Activated B cell treated with CpG ODN at 0.5 μM for 24 hours (primary cell): Measurements from ENCODE around the gene KRT75. TPM values are rescaled to one million over a fixed set of nuclear protein-coding genes. Genes with fewer than 3 reads are reported as not detected.

Source experiments
- ATAC-seq: fragments of 200-7000 bp; cut with Tn5 transposase; one replicate; pipeline ENCODE4 v1.10.0; 2021; ENCODE audit warnings: low read depth, mild to moderate bottlenecking, moderate library complexity
- CTCF ChIA-PET: fragments of 350-600 bp; sonication (Branson Sonifier 250); formaldehyde crosslinking; loops from one replicate; lab custom pipeline; 2021; ENCODE audit warnings: antibody characterized with exemption; lab: Charles Lee
- POLR2A ChIA-PET: fragments of 350-600 bp; sonication (Branson Sonifier 250); formaldehyde crosslinking; loops from one replicate; lab custom pipeline; 2021; ENCODE audit warnings: antibody characterized with exemption; lab: Charles Lee
- DNase-seq: peaks from one replicate; pipeline ENCODE4 v3.0.0; 2022
- H3K27ac Mint-ChIP-seq: one replicate; pipeline ENCODE4 v1.8.0; 2020; ENCODE audit warnings: mixed read lengths
- H3K27me3 Mint-ChIP-seq: one replicate; pipeline ENCODE4 v1.8.0; 2021; ENCODE audit warnings: mixed read lengths
- H3K36me3 Mint-ChIP-seq: one replicate; pipeline ENCODE4 v1.8.0; 2021; ENCODE audit warnings: low read depth, mixed read lengths
- H3K4me1 Mint-ChIP-seq: one replicate; pipeline ENCODE4 v1.8.0; 2021; ENCODE audit warnings: mixed read lengths
- H3K4me3 Mint-ChIP-seq: one replicate; pipeline ENCODE4 v1.8.0; 2020; ENCODE audit warnings: mild to moderate bottlenecking, mixed read lengths
- H3K9me3 Mint-ChIP-seq: one replicate; pipeline ENCODE4 v1.8.0; 2020; ENCODE audit warnings: mixed read lengths
- CTCF ChIP-seq: fragments of 200-600 bp; IDR thresholded peaks from one replicate; pipeline ENCODE4 v1.8.0; 2022; ENCODE audit warnings: antibody characterized with exemption, mild to moderate bottlenecking
- intact Hi-C: fragments of 100-400 bp; cut with micrococcal nuclease; formaldehyde crosslinking; loops from one replicate; pipeline ENCODE4 v1.15.1; 2024
- total RNA-seq: library from RNA; stranded (reverse); gene quantifications from 2 replicates; pipeline ENCODE4 v1.2.3, GENCODE V29; 2022

Gene KRT75
- total RNA-seq, 1 donor from 2014 or later, result not detected

- no peaks in the 10 kb centered on the region for H3K4me1 Mint-ChIP-seq
- POLR2A ChIA-PET, result no interaction called here
- ATAC-seq (no peak), DNase-seq (no peak)
- H3K27me3 Mint-ChIP-seq, result peaks cover 15% of the 10 kb centered on the region
- H3K4me3 Mint-ChIP-seq, result no peak overlapping the region
- intact Hi-C loops, result no loop called here
- TF ChIP-seq CTCF, result no peak
- H3K36me3 Mint-ChIP-seq, result no peaks in the 10 kb centered on the region
- H3K27ac Mint-ChIP-seq, result no peak overlapping the region
- CTCF ChIA-PET, result no interaction called here
- no peaks in the 10 kb centered on the region for H3K9me3 Mint-ChIP-seq
These were observed 17.4 kb downstream of the KRT75 start for GRCh38 chr12:52416795-52417194.

GRCh38 chr12:52415870-52416750 lies 18.1 kb downstream of the KRT75 start:
- DNase-seq, result no peak
- Mint-ChIP-seq H3K4me1 (no peaks in the 10 kb centered on the region), H3K27me3 (peaks cover 12% of the 10 kb centered on the region), H3K4me3 (no peak overlapping the region), H3K36me3 (no peaks in the 10 kb centered on the region), H3K9me3 (no peaks in the 10 kb centered on the region), H3K27ac (no peak overlapping the region)
- TF ChIP-seq CTCF, result no peak
- no peak for ATAC-seq
- intact Hi-C loops, result no loop called here
- POLR2A ChIA-PET, result interaction anchor here (1.1 kb wide), 1 partner anchor 11 kb away, joined by 3 read pairs; no protein-coding TSS in a partner anchor
- CTCF ChIA-PET, result no interaction called here

DNA sequence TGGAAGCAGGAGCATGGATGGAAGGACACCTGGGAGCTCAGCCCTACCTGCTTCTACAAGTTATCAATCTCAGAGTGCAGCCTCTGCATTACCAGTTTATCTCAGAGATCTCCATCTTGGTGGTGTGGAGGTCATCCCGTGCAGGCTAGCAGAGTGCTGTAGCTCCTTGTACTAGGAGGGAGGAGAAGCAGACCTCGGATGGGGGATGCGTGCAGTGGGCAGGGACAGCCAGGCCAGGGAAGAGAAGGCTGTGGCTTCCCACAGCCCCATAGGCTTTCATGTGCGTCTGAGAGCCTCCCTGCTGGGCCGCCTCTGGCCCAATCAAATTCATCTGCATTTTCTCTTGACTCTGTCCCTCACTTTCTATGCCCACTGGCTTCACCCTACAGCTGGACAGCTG lies 19.2 kb downstream of the KRT75 start:
- DNase-seq, result no peak
- Mint-ChIP-seq H3K36me3 (no peaks in the 10 kb centered on the region), H3K27ac (no peak overlapping the region), H3K27me3 (peaks cover 10% of the 10 kb centered on the region), H3K9me3 (no peaks in the 10 kb centered on the region), H3K4me1 (no peaks in the 10 kb centered on the region), H3K4me3 (no peak overlapping the region)
- intact Hi-C loops, result no loop called here
- ChIA-PET POLR2A (no interaction called here), CTCF (no interaction called here)
- no peak for ATAC-seq
- TF ChIP-seq CTCF, result no peak

DNA sequence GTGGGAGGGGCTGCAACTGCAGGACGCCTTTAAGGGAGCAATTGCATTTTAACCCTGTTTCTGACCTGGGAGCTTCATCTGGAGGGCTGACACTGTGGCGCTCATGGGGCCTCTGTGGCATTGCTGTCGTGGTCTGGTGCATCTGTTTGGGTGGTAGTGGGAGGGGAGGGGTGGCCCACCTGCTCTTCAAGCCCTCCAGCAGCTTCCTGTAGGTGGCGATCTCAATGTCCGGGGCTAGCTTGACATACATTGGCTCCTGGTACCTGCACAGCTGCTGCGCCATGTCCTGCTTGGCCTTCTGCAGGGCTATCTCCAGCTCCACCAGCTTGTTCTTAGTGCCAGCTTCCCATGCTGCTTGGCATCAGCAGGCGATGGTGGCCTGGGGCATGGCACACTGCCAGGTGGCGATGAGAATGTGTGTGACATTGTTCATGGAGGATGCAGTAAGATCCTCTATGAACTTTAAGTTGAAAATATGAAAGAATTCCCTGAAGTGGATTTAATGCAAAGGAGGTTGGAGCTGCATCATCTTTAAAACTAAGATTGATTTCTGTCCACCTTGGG lies 20.3 kb downstream of the KRT75 start:
- H3K36me3 Mint-ChIP-seq, result no peaks in the 10 kb centered on the region
- POLR2A ChIA-PET, result no interaction called here
- intact Hi-C loops, result no loop called here
- H3K27ac Mint-ChIP-seq, result no peak overlapping the region
- H3K4me3 Mint-ChIP-seq, result no peak overlapping the region
- CTCF ChIA-PET, result no interaction called here
- ATAC-seq (no peak), DNase-seq (no peak)
- no peaks in the 10 kb centered on the region for H3K4me1 Mint-ChIP-seq
- H3K27me3 Mint-ChIP-seq, result peaks cover 10% of the 10 kb centered on the region
- no peak for TF ChIP-seq CTCF
- H3K9me3 Mint-ChIP-seq, result no peaks in the 10 kb centered on the region

- intact Hi-C loops, result no loop called here
- ATAC-seq, result no peak
- Mint-ChIP-seq H3K36me3 (no peaks in the 10 kb centered on the region), H3K27me3 (peaks cover 11% of the 10 kb centered on the region), H3K27ac (no peak overlapping the region), H3K9me3 (no peaks in the 10 kb centered on the region), H3K4me3 (no peak overlapping the region), H3K4me1 (no peaks in the 10 kb centered on the region)
- CTCF ChIA-PET, result no interaction called here
- TF ChIP-seq CTCF, result no peak
- DNase-seq, result no peak
- POLR2A ChIA-PET, result no interaction called here
These were observed 21.0 kb downstream of the KRT75 start for GRCh38 chr12:52413202-52413601.
